CD4-positive, alpha-beta T cell (primary cell): ENCODE measurements around the gene HLA-F. TPM values are rescaled to one million over a fixed set of nuclear protein-coding genes. Genes with fewer than 3 reads are reported as not detected.
A peak's percentile ranks its signal among the peaks of the same experiment; 100 is the strongest.

ENCODE experiments used
- ATAC-seq: fragments of 200-7000 bp; cut with Tn5 transposase; one replicate; pipeline ENCODE4 v1.10.0; 2022; ENCODE audit warnings: mild to moderate bottlenecking; ENCODE audit not compliant: poor library complexity
- CTCF ChIA-PET: fragments of 350-600 bp; sonication (Branson Sonifier 250); formaldehyde crosslinking; loops from one replicate; lab custom pipeline; 2021; ENCODE audit warnings: antibody characterized with exemption, inconsistent platforms; lab: Charles Lee
- POLR2A ChIA-PET: fragments of 350-600 bp; sonication (Branson Sonifier 250); formaldehyde crosslinking; loops from one replicate; lab custom pipeline; 2021; ENCODE audit warnings: antibody characterized with exemption, inconsistent platforms; lab: Charles Lee
- DNase-seq, 14 experiments: peaks; one replicate each; pipeline ENCODE4 v3.0.0-alpha.2; 2013 to 2020; ENCODE audit warnings: mixed read lengths in 2 of 14
- H3K27ac ChIP-seq, 2 donors: one replicate each; pipeline versions ENCODE4 v1.5.1 to v1.7.0; 2013; ENCODE audit warnings: low read length in 2 of 2, low read depth in 1 of 2, mild to moderate bottlenecking in 1 of 2
- H3K27me3 ChIP-seq, 2 experiments: 1 replicate in 1 of 2; 2 replicates in 1 of 2; pipeline versions ENCODE4 v1.6.1 to v1.7.0; 2013; ENCODE audit warnings: low read length in 2 of 2, control low read depth in 1 of 2, mild to moderate bottlenecking in 1 of 2, moderate library complexity in 1 of 2; ENCODE audit not compliant: insufficient read depth in 2 of 2, control insufficient read depth in 1 of 2
- H3K36me3 ChIP-seq: one replicate; pipeline ENCODE4 v1.6.1; 2013; ENCODE audit warnings: low read length, control low read depth; ENCODE audit not compliant: insufficient read depth
- H3K4me1 ChIP-seq: one replicate; pipeline ENCODE4 v1.6.1; 2013; ENCODE audit warnings: low read length, control low read depth; ENCODE audit not compliant: insufficient read depth
- H3K4me3 ChIP-seq: one replicate; pipeline ENCODE4 v1.5.1; 2013; ENCODE audit warnings: mild to moderate bottlenecking, low read length, moderate library complexity
- H3K9me3 ChIP-seq, 2 experiments: 1 replicate in 1 of 2; 2 replicates in 1 of 2; pipeline versions ENCODE4 v1.6.1 to v1.7.0; 2013; ENCODE audit warnings: low read length in 2 of 2, mild to moderate bottlenecking in 2 of 2, control low read depth in 1 of 2, moderate library complexity in 1 of 2; ENCODE audit not compliant: control insufficient read depth in 1 of 2, insufficient read depth in 1 of 2
- H3K27ac Mint-ChIP-seq: one replicate; pipeline ENCODE4 v1.8.0; 2020; ENCODE audit warnings: mixed read lengths
- H3K27me3 Mint-ChIP-seq: one replicate; pipeline ENCODE4 v1.8.0; 2021; ENCODE audit warnings: mixed read lengths
- H3K36me3 Mint-ChIP-seq: one replicate; pipeline ENCODE4 v1.8.0; 2021; ENCODE audit warnings: low read depth, mixed read lengths
- H3K4me1 Mint-ChIP-seq: one replicate; pipeline ENCODE4 v1.8.0; 2021; ENCODE audit warnings: low read depth, mixed read lengths
- H3K4me3 Mint-ChIP-seq: one replicate; pipeline ENCODE4 v1.8.0; 2020; ENCODE audit warnings: mild to moderate bottlenecking, mixed read lengths
- H3K9me3 Mint-ChIP-seq: one replicate; pipeline ENCODE4 v1.8.0; 2020; ENCODE audit warnings: mixed read lengths
- intact Hi-C, 2 experiments: fragments of 100-400 bp; cut with DNase I in 1 of 2; cut with micrococcal nuclease in 1 of 2; formaldehyde crosslinking; loops; one replicate each; pipeline versions ENCODE4 v1.15.1 to v1.9.0; 2023 to 2025; cut with DNase I, micrococcal nuclease
- total RNA-seq, 174 experiments: library from RNA in 2 of 174; stranded (reverse) in 2 of 174; gene quantifications; one replicate each; pipeline ENCODE4 v1.2.3 and lab custom pipeline; 2021 to 2026
- TF ChIP-seq, protein P1 (sequence below): fragments of 200-600 bp; IDR thresholded peaks from one replicate; pipeline ENCODE4 v1.8.0; 2022; ENCODE audit warnings: antibody characterized with exemption, mild to moderate bottlenecking

HLA-F gene
- total RNA-seq, 2 experiments from 2014 or later: 560 TPM

DNA sequence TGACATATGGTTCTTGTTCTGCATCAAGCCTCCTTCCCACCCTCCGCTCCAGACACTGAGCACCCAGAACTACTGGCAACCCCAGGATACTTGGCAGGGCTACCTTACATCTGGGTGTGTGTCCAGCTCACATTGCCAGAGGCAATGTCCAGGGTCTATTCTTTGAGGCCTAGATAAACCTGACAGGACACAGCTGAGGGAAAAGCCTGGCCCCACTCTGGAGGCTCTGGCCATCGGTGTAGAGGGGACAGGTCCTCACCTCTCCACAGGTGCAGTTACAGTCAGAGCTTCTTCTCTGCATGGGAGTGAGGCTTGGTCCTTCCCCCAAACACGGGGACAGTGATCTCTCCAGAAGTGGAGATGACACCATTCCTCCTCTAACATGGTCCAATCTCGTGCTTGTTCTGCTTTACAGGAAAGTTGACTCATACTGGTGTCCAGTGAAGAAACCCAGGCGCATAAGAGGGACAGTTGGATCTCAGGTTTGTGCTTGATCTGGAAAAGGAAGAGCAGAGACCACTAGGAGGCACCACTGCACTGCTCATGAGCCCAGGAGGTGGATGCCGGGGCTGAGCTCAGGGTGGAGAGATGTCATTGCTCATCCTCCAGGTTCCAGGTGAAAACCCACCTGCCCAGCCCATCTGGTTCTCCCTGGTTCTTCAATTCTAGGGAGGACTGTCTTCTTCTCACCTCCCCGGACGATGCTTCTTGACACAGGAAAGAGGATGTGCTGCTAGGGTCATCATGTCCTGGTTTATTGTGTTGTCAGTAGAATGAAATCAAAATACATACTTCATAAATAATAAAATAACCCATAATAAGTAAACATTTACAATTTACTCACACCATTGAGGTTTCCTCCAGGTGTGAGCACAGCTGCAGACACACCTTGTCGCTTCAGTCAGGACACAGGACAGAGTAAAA lies 14.7 kb downstream of the HLA-F start:
- DNase-seq (peak; percentile 60 to 89 (median 66)), ATAC-seq (peak; percentile 90)
- Histone ChIP-seq H3K27ac (no peak overlapping the region), H3K4me3 (no peak overlapping the region), H3K27me3 (no peaks in the 10 kb centered on the region), H3K36me3 (no peaks in the 10 kb centered on the region), H3K4me1 (peaks cover 3% of the 10 kb centered on the region), H3K9me3 (no peaks in the 10 kb centered on the region)
- ChIA-PET POLR2A (interaction anchor here (0.6 to 2.6 kb wide), 8 partner anchors 10 to 391 kb away, joined by 3 to 13 read pairs (median 6); partner anchors contain the start of gene HLA-F), CTCF (interaction anchor here (0.6 to 6.4 kb wide), 13 partner anchors 10 to 285 kb away, joined by 3 to 82 read pairs (median 3); no protein-coding TSS in a partner anchor)
- Mint-ChIP-seq H3K27ac (no peak overlapping the region), H3K36me3 (peaks cover 5% of the 10 kb centered on the region), H3K9me3 (no peaks in the 10 kb centered on the region), H3K4me1 (peaks cover 15% of the 10 kb centered on the region), H3K27me3 (no peaks in the 10 kb centered on the region), H3K4me3 (no peak overlapping the region)
- TF ChIP-seq, protein P1, sequence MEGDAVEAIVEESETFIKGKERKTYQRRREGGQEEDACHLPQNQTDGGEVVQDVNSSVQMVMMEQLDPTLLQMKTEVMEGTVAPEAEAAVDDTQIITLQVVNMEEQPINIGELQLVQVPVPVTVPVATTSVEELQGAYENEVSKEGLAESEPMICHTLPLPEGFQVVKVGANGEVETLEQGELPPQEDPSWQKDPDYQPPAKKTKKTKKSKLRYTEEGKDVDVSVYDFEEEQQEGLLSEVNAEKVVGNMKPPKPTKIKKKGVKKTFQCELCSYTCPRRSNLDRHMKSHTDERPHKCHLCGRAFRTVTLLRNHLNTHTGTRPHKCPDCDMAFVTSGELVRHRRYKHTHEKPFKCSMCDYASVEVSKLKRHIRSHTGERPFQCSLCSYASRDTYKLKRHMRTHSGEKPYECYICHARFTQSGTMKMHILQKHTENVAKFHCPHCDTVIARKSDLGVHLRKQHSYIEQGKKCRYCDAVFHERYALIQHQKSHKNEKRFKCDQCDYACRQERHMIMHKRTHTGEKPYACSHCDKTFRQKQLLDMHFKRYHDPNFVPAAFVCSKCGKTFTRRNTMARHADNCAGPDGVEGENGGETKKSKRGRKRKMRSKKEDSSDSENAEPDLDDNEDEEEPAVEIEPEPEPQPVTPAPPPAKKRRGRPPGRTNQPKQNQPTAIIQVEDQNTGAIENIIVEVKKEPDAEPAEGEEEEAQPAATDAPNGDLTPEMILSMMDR: peak; percentile 91
- intact Hi-C loops: loop anchor here (1.0 to 5.0 kb wide), 4 partner anchors 15 to 97 kb away; no protein-coding TSS in a partner anchor

DNA sequence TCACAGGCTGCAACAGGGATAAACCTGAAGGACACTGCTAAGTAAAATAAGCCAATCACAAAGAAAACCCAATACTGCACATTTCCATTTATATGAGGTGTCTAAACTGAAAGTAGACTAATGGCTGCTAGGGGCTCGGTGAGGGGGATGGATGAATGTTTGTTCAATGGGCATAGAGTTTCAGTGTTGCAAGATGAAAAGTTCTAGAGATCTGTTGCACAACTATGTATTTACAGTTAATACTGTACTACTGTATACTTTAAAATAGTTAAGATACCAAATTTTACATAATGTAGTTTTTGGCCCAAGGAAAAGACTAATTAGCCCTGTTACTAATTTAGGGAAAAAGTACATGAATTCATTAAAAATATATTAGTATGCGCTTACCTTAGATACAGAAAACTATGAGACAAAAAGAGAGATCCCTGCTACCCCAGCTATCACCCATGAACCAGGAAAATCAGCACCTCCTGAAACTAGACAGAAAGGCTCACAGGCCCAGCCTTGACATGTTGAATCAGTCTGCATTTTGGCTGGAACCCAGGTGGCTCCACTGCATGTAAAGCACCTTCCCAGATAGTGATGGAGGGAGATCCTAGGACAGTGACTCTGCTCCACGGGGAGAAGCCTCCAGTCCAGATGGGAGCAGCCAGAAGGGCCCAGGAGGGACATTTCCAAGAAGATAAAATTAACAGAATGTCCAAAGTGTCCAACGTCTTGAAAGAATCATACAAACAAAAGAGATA lies 16.1 kb downstream of the HLA-F start:
- ChIA-PET POLR2A (interaction anchor here (2.1 kb wide), 1 partner anchor 13 kb away, joined by 6 read pairs; no protein-coding TSS in a partner anchor), CTCF (interaction anchor here (0.9 to 6.4 kb wide), 5 partner anchors 12 to 284 kb away, joined by 3 to 82 read pairs (median 3); no protein-coding TSS in a partner anchor)
- Mint-ChIP-seq H3K4me3 (no peak overlapping the region), H3K27ac (no peak overlapping the region), H3K27me3 (no peaks in the 10 kb centered on the region), H3K36me3 (peaks cover 5% of the 10 kb centered on the region), H3K9me3 (no peaks in the 10 kb centered on the region), H3K4me1 (peaks cover 10% of the 10 kb centered on the region)
- intact Hi-C loops: loop anchor here in 1 of 2 experiments (5.0 kb wide), 1 partner anchor 37 kb away; no protein-coding TSS in a partner anchor
- TF ChIP-seq, protein P1: no peak
- Histone ChIP-seq H3K4me3 (no peak overlapping the region), H3K4me1 (peaks cover 3% of the 10 kb centered on the region), H3K27ac (no peak overlapping the region), H3K36me3 (peaks cover 8% of the 10 kb centered on the region), H3K27me3 (no peaks in the 10 kb centered on the region), H3K9me3 (no peaks in the 10 kb centered on the region)
- no peak for DNase-seq
- no peak for ATAC-seq

DNA sequence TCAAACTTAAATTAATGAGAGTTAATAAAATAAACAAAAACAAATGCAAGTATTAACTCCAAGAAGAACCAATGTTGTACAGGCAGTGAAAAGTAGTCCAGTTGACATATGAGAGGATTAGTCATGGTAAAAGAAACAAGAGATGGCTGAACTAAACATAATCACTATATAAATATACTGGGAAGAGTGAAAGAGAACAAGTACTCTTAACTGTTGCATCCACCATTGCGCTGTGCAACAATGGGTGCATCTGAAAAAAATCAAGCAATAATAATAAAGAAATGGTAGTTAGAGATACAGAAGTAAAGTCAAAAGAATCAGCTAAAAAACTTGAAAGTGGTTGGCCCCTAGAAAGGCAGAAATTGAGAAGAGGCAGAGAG lies 16.6 kb downstream of the HLA-F start:
- Histone ChIP-seq H3K9me3 (no peaks in the 10 kb centered on the region), H3K4me1 (peaks cover 3% of the 10 kb centered on the region), H3K27me3 (no peaks in the 10 kb centered on the region), H3K27ac (no peak overlapping the region), H3K4me3 (no peak overlapping the region), H3K36me3 (peaks cover 11% of the 10 kb centered on the region)
- DNase-seq (no peak), ATAC-seq (no peak)
- Mint-ChIP-seq H3K36me3 (peaks cover 5% of the 10 kb centered on the region), H3K9me3 (no peaks in the 10 kb centered on the region), H3K27me3 (no peaks in the 10 kb centered on the region), H3K27ac (no peak overlapping the region), H3K4me3 (no peak overlapping the region), H3K4me1 (peaks cover 4% of the 10 kb centered on the region)
- ChIA-PET POLR2A (no interaction called here), CTCF (interaction anchor here (0.9 to 2.6 kb wide), 2 partner anchors 34 to 95 kb away, joined by 3 to 17 read pairs; no protein-coding TSS in a partner anchor)
- intact Hi-C loops: loop anchor here in 1 of 2 experiments (5.0 kb wide), 1 partner anchor 38 kb away; no protein-coding TSS in a partner anchor
- TF ChIP-seq, protein P1: no peak
